ENCODE results near the gene TUFT1. TPM values are rescaled to one million over a fixed set of nuclear protein-coding genes. Genes with fewer than 3 reads are reported as not detected.

TUFT1 gene
- total and polyA plus RNA-seq, 9 of the 15 experiments (the other 6 are each of a cell fraction or from before 2014, with no cell fraction given), result 0.54 to 2.0 (median 1.7) TPM

- TF ChIP-seq CTCF (IDR thresholded peaks at IDR 0.05 in 2 of 3, conservative IDR thresholded peaks at IDR 0.05 in 1 of 3; ENCODE audit: insufficient read depth in 2 of 3, low read depth in 1 of 3, low read length in 3 of 3) (no peak), CREB3L1 (IDR thresholded peaks at IDR 0.05; ENCODE audit: borderline replicate concordance, low read depth) (no peak), NUFIP1 (IDR thresholded peaks at IDR 0.05; ENCODE audit: partially characterized antibody) (no peak), ZNF57 (CRISPR knock-in tag; IDR thresholded peaks at IDR 0.05) (no peak), ZNF561 (CRISPR knock-in tag; conservative IDR thresholded peaks at IDR 0.05) (no peak), CEBPG (CRISPR knock-in tag; IDR thresholded peaks at IDR 0.05) (no peak), CEBPG (tag; conservative IDR thresholded peaks at IDR 0.05 in 1 of 2, IDR thresholded peaks at IDR 0.05 in 1 of 2) (no peak), FUS (optimal IDR thresholded peaks at IDR 0.05; ENCODE audit: low read depth, low read length) (no peak), GATAD2A (IDR thresholded peaks at IDR 0.05) (0 out of 2 replicates have a peak, but pooled peaks have one; percentile 61), HDAC6 (IDR thresholded peaks at IDR 0.05; ENCODE audit: low read depth, low read length) (no peak), AFF4 (CRISPR knock-in tag; IDR thresholded peaks at IDR 0.05) (no peak), MCM3 (IDR thresholded peaks at IDR 0.05) (no peak), POLR2H (tag; IDR thresholded peaks at IDR 0.05; ENCODE audit: low read depth) (no peak), NR2C1 (IDR thresholded peaks at IDR 0.05) (no peak), NR2C1 (tag; IDR thresholded peaks at IDR 0.05) (no peak), HMBOX1 (IDR thresholded peaks at IDR 0.05) (no peak), ZNF589 (CRISPR knock-in tag; IDR thresholded peaks at IDR 0.05; ENCODE audit: low read depth) (0 out of 2 replicates have a peak, but pooled peaks have one; percentile 2), PATZ1 (CRISPR knock-in tag; IDR thresholded peaks at IDR 0.05; ENCODE audit: borderline replicate concordance) (no peak)
Observed at GRCh38 chr1:151539321-151540020, 638 bp upstream of the TUFT1 start (continued).

All from K562 (cell line).